ENCODE measurements around the gene TGFBR3L. TPM values are rescaled to one million over a fixed set of nuclear protein-coding genes. Genes with fewer than 3 reads are reported as not detected.

Gene TGFBR3L
- total and polyA plus RNA-seq, 2 of the 8 experiments (the other 6 are each of a cell fraction or from before 2014, with no cell fraction given) = 3.1 to 3.7 TPM

DNA sequence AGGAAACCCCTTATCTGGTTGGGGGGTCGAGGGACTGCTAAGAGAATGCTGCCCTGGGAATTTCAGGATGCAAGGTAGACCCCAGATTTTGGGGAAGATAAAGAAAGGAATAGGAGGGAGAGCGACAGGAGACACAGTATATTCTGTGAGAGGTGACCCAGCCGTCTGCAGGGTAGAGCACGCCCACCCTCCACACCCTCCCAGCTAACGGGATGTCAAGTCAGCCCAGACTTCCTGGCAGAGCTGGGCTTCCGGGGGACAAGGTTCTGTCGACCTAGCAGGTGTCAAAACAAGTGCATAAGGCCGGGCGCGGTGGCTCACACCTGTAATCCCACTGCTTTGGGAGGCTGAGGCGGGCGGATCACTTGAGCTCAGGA is 39.7 kb upstream of the TGFBR3L start:
- H4K91ac ChIP-seq (replicated peaks; ENCODE audit: insufficient read length, low read length) = no peak overlapping the region
- no peaks in the 10 kb centered on the region for H3K9me3 ChIP-seq (ENCODE audit: insufficient read depth in 2 of 2, low read depth in 1 of 2, low read length in 1 of 2)
- no peaks in the 10 kb centered on the region; the same call in 1 of the 2 replicates for H3K79me1 ChIP-seq (ENCODE audit: low read depth, low read length)
- no peak overlapping the region for H2AK5ac ChIP-seq (ENCODE audit: low read depth, low read length)
- no peak for FAIRE-seq
- H2BK15ac ChIP-seq (ENCODE audit: low read length) = no peak overlapping the region
- no peak overlapping the region for H2BK5ac ChIP-seq (ENCODE audit: low read depth, low read length)
- no peaks in the 10 kb centered on the region for H3K79me2 ChIP-seq (ENCODE audit: control insufficient read depth in 1 of 2, insufficient read depth in 2 of 2, low read length in 2 of 2)
- H2AFZ ChIP-seq (ENCODE audit: low read length) = peak overlapping the region; percentile 78; the same call in 1 of the 2 replicates
- H3K36me3 ChIP-seq (ENCODE audit: control insufficient read depth in 2 of 4, insufficient read depth in 4 of 4, low read length in 3 of 4) = no peaks in the 10 kb centered on the region
- H3K14ac ChIP-seq (ENCODE audit: insufficient read length) = no peak overlapping the region
- no peak overlapping the region for H3K23ac ChIP-seq (ENCODE audit: insufficient read length)
- H3K18ac ChIP-seq (ENCODE audit: extremely low read depth, low read length) = 0 out of 2 replicates have a peak overlapping the region, but pooled peaks have one; percentile 78
- peaks cover 9% of the 10 kb centered on the region for H3K23me2 ChIP-seq (ENCODE audit: low read depth, low read length)
- H3K27ac ChIP-seq (ENCODE audit: low read depth, low read length) = no peak overlapping the region
- 0 out of 2 replicates have a peak overlapping the region, but pooled peaks have one; percentile 27 for H2BK12ac ChIP-seq (ENCODE audit: low read depth, low read length)
- H3K4ac ChIP-seq (replicated peaks; ENCODE audit: insufficient read length, low read depth, low read length) = no peak overlapping the region
- 57% methylated on average over 12 of the region's 12 CpGs; no CpG with 5 or more reads in 1 of the 2 experiments for WGBS, 2 experiments (ENCODE audit: extremely low coverage in 1 of 2, insufficient coverage in 1 of 2, insufficient read length in 1 of 2, insufficient replicate concordance in 2 of 2, low coverage in 1 of 2, low lambda C conversion rate in 2 of 2, missing lambda C conversion rate in 1 of 2)
- peaks cover 0 to 16% (median 12%) of the 10 kb centered on the region in 4 experiments; a peak in 5 of 7 replicates for H3K4me1 ChIP-seq (replicated peaks in 1 of 4; ENCODE audit: control insufficient read depth in 3 of 4, insufficient read depth in 4 of 4, low read length in 3 of 4)
- H2BK120ac ChIP-seq (replicated peaks; ENCODE audit: low read depth, low read length) = no peak overlapping the region
- no peak overlapping the region; the same call in 1 of the 2 replicates for H4K8ac ChIP-seq (ENCODE audit: extremely low read depth, insufficient read depth, low read length)
- ChIA-PET CTCF (ENCODE audit: partially characterized antibody) (interaction anchor here (1.0 to 3.5 kb wide), 12 partner anchors 9 to 47 kb away, joined by 3 to 17 read pairs (median 4); partner anchors contain the start of genes MAP2K7 and SNAPC2), POLR2A (ENCODE audit: partially characterized antibody) (interaction anchor here (0.6 to 2.0 kb wide), 7 partner anchors 9 to 278 kb away, joined by 3 to 9 read pairs (median 5); partner anchors contain the start of gene LRRC8E)
- DNase-seq (ENCODE audit: low read depth in 1 of 2, low spot score in 2 of 2) = no peak
- peak overlapping the region; percentile 1 for H3K56ac ChIP-seq (replicated peaks; ENCODE audit: insufficient read length, low read depth, low read length)
- H3K9ac ChIP-seq (replicated peaks in 1 of 4; ENCODE audit: extremely low read depth in 1 of 4, low read depth in 3 of 4, low read length in 3 of 4) = peak overlapping the region in 2 of 4 experiments; percentile 13 to 65; a peak in 2 of 7 replicates
- no peak overlapping the region for H2BK20ac ChIP-seq (ENCODE audit: low read length)
- peak overlapping the region; percentile 89 to 100 for H3K4me2 ChIP-seq (ENCODE audit: insufficient read depth in 1 of 2, low read depth in 2 of 2, low read length in 2 of 2)
- H3K4me3 ChIP-seq (ENCODE audit: extremely low read depth in 1 of 4, insufficient read depth in 2 of 4, low read depth in 3 of 4, low read length in 4 of 4) = peak overlapping the region; percentile 67 to 98 (median 70); a peak in 6 of 8 replicates
- peaks cover 0 to 7% (median 5%) of the 10 kb centered on the region in 4 experiments; a peak in 3 of 7 replicates for H3K27me3 ChIP-seq (replicated peaks in 1 of 4; ENCODE audit: control insufficient read depth in 3 of 4, extremely low read depth in 1 of 4, insufficient read depth in 3 of 4, low read length in 3 of 4)
- peaks cover 3 to 4% of the 10 kb centered on the region in 2 experiments for H4K20me1 ChIP-seq (replicated peaks in 1 of 2; ENCODE audit: control insufficient read depth in 1 of 2, insufficient read depth in 2 of 2, low read length in 2 of 2)
- H4K5ac ChIP-seq (ENCODE audit: insufficient read length, low read depth, low read length) = no peak overlapping the region
- TF ChIP-seq SIX5 (IDR thresholded peaks at IDR 0.05; ENCODE audit: low read depth, low read length) = no peak
- no peak for TF ChIP-seq KDM5A (IDR thresholded peaks at IDR 0.05; ENCODE audit: low read length)
- no peak for TF ChIP-seq BCL11A (IDR thresholded peaks at IDR 0.05; ENCODE audit: low read depth in 2 of 2, low read length in 2 of 2)
- TF ChIP-seq, protein P1, sequence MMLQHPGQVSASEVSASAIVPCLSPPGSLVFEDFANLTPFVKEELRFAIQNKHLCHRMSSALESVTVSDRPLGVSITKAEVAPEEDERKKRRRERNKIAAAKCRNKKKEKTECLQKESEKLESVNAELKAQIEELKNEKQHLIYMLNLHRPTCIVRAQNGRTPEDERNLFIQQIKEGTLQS (IDR thresholded peaks at IDR 0.05; ENCODE audit: insufficient read depth, low read depth, low read length) = no peak
- TF ChIP-seq CBX5 (IDR thresholded peaks at IDR 0.05; ENCODE audit: low read depth, low read length) = no peak
- TF ChIP-seq HDAC2 (IDR thresholded peaks at IDR 0.05; ENCODE audit: borderline replicate concordance in 1 of 2, low read depth in 2 of 2, low read length in 2 of 2) = 0 out of 4 replicates have a peak, but pooled peaks of 1 of the 2 experiments have one; percentile 75
- no peak for TF ChIP-seq NRF1 (IDR thresholded peaks at IDR 0.05; ENCODE audit: low read depth, low read length)
- 0 out of 2 replicates have a peak, but pooled peaks have one; percentile 24 for TF ChIP-seq RBBP5 (IDR thresholded peaks at IDR 0.05; ENCODE audit: borderline replicate concordance, low read depth, low read length)
- no peak for TF ChIP-seq CHD1 (IDR thresholded peaks at IDR 0.05; ENCODE audit: low read depth, low read length)
- no peak for TF ChIP-seq NANOG (IDR thresholded peaks at IDR 0.05; ENCODE audit: insufficient read depth, low read depth, low read length, poor library complexity, severe bottlenecking)
- no peak for TF ChIP-seq CEBPB (IDR thresholded peaks at IDR 0.05; ENCODE audit: low read depth, low read length)
- TF ChIP-seq SP1 (IDR thresholded peaks at IDR 0.05; ENCODE audit: low read depth, low read length) = no peak
- no peak for TF ChIP-seq EGR1 (IDR thresholded peaks at IDR 0.05; ENCODE audit: borderline replicate concordance, low read depth, low read length)

Data from H1 (cell line).